ENCODE results near the gene RIGI. TPM values are rescaled to one million over a fixed set of nuclear protein-coding genes. Genes with fewer than 3 reads are reported as not detected.

RIGI gene
- total RNA-seq, 1 donor from 2014 or later, result 6.9 TPM

Other genes with a start within 250 kb of the RIGI start
- gene ACO1, start 141.6 kb downstream of the RIGI start, total RNA-seq, result 13.9 TPM
- gene SMIM27, start 26.1 kb upstream of the RIGI start, total RNA-seq, result 3.3 TPM
- gene TOPORS, start 26.4 kb upstream of the RIGI start, total RNA-seq, result 59.1 TPM
- 44.8 TPM for gene NDUFB6, start 47.0 kb upstream of the RIGI start, total RNA-seq
- gene TAF1L, start 109.5 kb upstream of the RIGI start, total RNA-seq, result under 0.01 TPM

All from frontal cortex (tissue), 1 donor.